ENCODE measurements around the gene PCNX2.

PCNX2 gene

DNA sequence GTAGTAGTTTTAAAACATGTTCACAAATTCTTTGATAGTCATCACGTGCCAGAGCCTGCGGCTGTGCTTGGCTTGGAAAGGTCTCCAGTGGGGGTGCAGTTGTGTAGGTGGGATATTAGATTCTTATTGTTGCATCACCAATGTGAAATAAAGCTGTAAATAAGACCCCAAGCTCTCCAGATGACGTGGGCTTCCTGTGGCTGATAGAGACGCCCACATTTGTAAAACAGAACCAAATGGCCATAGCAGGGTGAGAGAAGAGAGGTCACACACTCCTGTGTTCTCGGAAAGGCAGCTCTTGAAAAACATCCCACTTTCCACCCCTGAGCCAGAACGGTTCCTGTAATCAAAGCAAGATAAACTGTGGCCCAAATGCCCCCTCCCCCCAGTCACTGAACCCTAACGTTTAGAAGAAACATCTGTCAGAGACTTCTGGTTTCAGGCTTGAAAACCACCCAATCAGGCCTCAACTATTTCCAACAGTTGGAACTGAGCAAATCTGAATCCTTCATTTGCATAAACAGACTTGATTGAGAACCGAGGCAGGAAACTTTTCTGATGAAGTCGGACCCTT is 351.8 kb downstream of the PCNX2 start:
- DNase-seq (ENCODE audit: low read depth in 2 of 2, low spot score in 1 of 2): no peak

DNA sequence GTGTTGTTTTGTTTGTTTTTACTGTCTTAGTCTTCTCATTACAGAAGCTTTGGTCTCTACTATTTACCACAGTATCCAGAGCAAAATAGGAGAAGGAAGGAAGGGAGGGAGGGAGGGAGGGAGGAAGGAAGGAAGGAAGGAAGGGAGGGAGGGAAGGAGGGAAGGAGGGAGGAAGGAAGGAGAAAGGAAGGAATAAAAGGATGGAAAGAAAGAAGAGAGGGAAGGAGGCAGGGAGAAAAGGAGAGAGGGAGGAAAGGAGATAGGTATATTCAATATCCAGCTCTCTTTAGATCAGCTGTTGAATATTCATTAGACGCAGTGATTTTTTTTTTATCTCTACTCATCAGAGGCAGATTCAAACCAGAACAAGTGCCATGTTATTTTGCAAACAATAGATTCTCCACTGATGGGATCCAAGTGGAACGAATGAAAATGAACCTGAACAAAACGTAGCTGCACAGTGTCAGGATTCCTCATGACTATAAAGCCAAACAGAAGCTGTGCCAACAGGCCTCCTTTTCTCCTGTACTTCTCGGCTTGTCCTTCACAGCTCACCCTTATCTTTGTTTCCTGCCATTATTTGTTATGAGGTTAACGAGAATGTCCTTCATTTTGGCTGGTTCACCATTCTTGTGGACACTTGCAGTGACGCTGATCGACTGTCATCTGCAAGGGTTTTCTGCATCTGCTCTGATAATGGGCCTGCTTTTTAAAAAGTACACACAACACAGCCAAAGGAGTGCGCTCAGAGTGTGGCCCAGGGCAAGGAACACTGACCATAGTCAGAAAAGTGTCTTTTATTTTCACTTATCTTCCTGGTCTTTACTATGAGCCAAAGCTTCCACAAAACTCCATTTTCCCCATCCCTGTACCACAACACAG is 352.9 kb downstream of the PCNX2 start:
- no peak for DNase-seq (ENCODE audit: low read depth in 2 of 2, low spot score in 1 of 2)

DNA sequence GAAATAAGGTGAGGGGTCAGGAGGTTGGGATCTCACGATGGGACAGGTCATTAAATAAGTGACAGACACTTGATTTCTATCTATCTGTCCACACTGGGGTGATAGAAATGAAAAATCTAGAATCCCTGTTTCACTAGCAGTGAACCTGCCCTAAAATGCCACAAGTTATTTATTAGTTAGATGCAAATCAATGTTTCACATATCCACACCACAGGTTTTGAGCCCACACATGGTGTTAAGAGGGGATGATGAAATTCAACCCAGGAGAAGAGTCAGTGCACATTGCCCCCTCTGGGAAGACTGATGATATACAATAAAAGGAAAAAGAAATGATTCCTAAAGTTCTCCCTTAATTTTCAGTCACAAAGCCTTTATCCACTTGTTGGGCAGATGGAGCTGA is 355.3 kb downstream of the PCNX2 start:
- DNase-seq (ENCODE audit: low read depth in 2 of 2, low spot score in 1 of 2): no peak

DNA sequence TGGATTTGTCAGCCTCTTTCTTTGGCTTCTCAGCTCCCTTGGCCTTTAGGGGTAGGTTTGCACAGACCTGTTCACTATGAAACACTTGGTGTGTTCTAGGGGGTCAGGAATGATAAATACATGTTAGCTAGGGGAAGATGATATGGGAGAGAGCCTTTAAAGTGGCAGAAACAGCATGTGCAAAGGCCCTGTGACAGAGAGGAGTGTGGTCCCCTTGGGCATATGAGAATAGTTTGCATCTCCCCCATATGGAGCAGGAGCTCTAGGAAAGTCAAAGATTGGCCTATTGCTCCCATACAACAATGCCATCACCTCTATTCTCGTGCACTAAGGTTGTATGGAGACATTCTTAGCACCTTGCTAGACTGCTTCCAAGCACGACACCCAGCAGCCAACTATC is 355.8 kb downstream of the PCNX2 start:
- DNase-seq (ENCODE audit: low read depth in 2 of 2, low spot score in 1 of 2): no peak

DNA sequence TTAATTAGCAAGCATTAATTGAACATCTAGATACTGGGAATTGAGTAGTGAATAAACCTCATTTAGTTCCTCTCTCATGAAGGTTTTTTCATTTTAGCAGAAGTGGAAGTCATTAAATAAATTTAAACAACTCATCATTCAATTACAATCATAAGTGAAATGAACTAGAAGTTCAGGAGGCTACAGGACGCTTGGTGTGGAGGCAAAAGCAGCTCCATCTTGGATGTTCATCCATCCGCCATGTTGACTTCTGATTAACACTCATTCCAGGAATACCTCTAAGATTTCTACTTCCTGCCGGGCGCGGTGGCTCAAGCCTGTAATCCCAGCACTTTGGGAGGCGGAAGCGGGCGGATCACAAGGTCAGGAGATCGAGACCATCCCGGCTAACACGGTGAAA is 356.6 kb downstream of the PCNX2 start:
- DNase-seq (ENCODE audit: low read depth in 2 of 2, low spot score in 1 of 2): no peak

DNA sequence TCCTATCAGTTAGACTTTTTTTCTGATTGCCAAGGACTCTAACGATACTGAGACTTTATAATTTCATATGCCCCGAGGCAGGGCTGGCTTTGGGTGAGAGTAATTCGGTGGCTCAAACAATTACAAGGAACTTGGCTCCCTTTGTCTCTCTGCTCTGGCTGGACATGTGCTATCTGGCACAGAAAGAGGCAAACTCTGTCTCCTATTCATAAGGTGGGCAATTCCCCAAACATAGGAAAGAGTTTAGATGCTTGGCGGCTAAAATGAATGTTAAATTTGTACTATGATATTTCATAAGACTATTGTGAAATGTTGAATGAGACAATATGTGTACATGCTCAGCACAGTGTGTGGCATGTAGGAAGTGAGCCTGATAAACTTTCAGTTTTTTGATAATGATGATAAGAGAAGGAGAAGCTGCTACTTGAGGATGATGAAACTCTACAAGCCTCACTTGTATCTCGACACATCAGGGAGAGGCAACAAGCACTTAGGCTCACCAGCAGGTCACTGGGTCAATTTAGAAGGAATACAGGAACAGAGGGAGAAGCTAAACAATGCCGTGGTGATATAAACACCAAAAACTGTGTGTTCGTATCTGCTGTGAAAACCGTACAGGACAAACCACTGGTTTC is 357.7 kb downstream of the PCNX2 start:
- no peak for DNase-seq (ENCODE audit: low read depth in 2 of 2, low spot score in 1 of 2)

DNA sequence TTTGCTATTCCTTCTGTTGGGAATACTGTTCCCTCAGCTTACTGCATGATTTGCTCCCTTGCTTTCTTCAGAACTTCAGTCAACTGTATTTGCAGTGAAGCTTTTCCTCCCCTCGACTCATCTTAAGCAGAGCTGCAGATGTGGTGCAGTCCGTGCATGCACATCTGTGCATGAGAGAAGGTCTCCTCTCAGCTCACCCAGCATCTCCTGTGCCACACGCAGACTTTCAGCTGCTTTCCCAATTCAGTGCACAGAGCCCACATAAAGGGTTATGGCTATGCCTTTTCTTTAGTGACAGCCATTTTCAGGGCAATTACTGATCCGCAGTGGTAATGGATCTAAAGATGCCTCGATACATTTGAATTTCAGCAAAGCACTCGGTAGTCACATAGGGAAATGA is 358.6 kb downstream of the PCNX2 start:
- no peak for DNase-seq (ENCODE audit: low read depth in 2 of 2, low spot score in 1 of 2)

Measured in stimulated activated CD8-positive, alpha-beta memory T cell treated with anti-CD3 and anti-CD28 coated beads, Interleukin-4, amount 100 ng/mL, for 1 hour (primary cell).